ENCODE data around the gene FKBP15. TPM values are rescaled to one million over a fixed set of nuclear protein-coding genes. Genes with fewer than 3 reads are reported as not detected.

FKBP15 gene
- total and polyA plus RNA-seq, 2 of the 8 experiments (the other 6 are each of a cell fraction or from before 2014, with no cell fraction given), result 9.9 to 13.8 TPM

DNA sequence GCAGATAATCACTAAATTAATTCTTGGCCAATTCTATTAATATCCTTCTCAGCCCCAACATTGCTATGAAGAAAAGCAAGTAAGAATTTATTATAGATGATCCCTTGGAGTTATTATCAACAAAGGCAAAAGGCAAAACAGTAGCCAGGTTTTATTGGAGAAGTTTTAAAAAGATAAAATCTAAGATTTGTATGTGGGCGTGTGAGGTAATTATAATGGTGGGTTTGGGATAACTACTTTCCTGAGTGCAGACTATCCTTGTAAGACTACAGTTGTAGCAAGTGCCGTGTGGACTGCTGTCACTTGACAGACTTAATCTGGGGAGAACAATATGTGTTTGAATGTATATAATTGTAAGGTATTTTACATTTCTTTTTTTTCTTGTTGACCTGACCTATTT, 23.5 kb upstream of the FKBP15 start:
- no peak overlapping the region for H2BK20ac ChIP-seq (ENCODE audit: low read length)
- H3K4me3 ChIP-seq (ENCODE audit: extremely low read depth in 1 of 4, insufficient read depth in 2 of 4, low read depth in 3 of 4, low read length in 4 of 4), result no peak overlapping the region
- no peak overlapping the region for H3K27ac ChIP-seq (ENCODE audit: low read depth, low read length)
- POLR2A ChIA-PET (ENCODE audit: partially characterized antibody), result no interaction called here
- H4K5ac ChIP-seq (ENCODE audit: insufficient read length, low read depth, low read length), result no peak overlapping the region
- H2BK12ac ChIP-seq (ENCODE audit: low read depth, low read length), result no peak overlapping the region
- no peaks in the 10 kb centered on the region for H3K79me2 ChIP-seq (ENCODE audit: control insufficient read depth in 1 of 2, insufficient read depth in 2 of 2, low read length in 2 of 2)
- no peaks in the 10 kb centered on the region for H3K4me1 ChIP-seq (replicated peaks in 1 of 4; ENCODE audit: control insufficient read depth in 3 of 4, insufficient read depth in 4 of 4, low read length in 3 of 4)
- no peak overlapping the region for H3K18ac ChIP-seq (ENCODE audit: extremely low read depth, low read length)
- CTCF ChIA-PET (ENCODE audit: partially characterized antibody), result interaction anchor here (0.6 kb wide), 1 partner anchor 1587 kb away, joined by 3 read pairs; no protein-coding TSS in a partner anchor
- no peak for FAIRE-seq
- H3K56ac ChIP-seq (replicated peaks; ENCODE audit: insufficient read length, low read depth, low read length), result no peak overlapping the region
- no peaks in the 10 kb centered on the region for H3K27me3 ChIP-seq (replicated peaks in 1 of 4; ENCODE audit: control insufficient read depth in 3 of 4, extremely low read depth in 1 of 4, insufficient read depth in 3 of 4, low read length in 3 of 4)
- H2BK120ac ChIP-seq (replicated peaks; ENCODE audit: low read depth, low read length), result no peak overlapping the region
- no peaks in the 10 kb centered on the region for H3K23me2 ChIP-seq (ENCODE audit: low read depth, low read length)
- H2AK5ac ChIP-seq (ENCODE audit: low read depth, low read length), result no peak overlapping the region
- no peak overlapping the region for H2BK5ac ChIP-seq (ENCODE audit: low read depth, low read length)
- no peak overlapping the region for H4K8ac ChIP-seq (ENCODE audit: extremely low read depth, insufficient read depth, low read length)
- no peak overlapping the region for H3K4ac ChIP-seq (replicated peaks; ENCODE audit: insufficient read length, low read depth, low read length)
- 88 to 100% methylated on average over 1 to 2 of the region's 2 CpGs for WGBS, 2 experiments (ENCODE audit: extremely low coverage in 1 of 2, insufficient coverage in 1 of 2, insufficient read length in 1 of 2, insufficient replicate concordance in 2 of 2, low coverage in 1 of 2, low lambda C conversion rate in 2 of 2, missing lambda C conversion rate in 1 of 2)
- H3K9me3 ChIP-seq (ENCODE audit: insufficient read depth in 2 of 2, low read depth in 1 of 2, low read length in 1 of 2), result no peaks in the 10 kb centered on the region
- H4K20me1 ChIP-seq (replicated peaks in 1 of 2; ENCODE audit: control insufficient read depth in 1 of 2, insufficient read depth in 2 of 2, low read length in 2 of 2), result peaks cover 0 to 1% of the 10 kb centered on the region in 2 experiments
- no peak overlapping the region for H3K9ac ChIP-seq (replicated peaks in 1 of 4; ENCODE audit: extremely low read depth in 1 of 4, low read depth in 3 of 4, low read length in 3 of 4)
- H3K23ac ChIP-seq (ENCODE audit: insufficient read length), result no peak overlapping the region
- H2BK15ac ChIP-seq (ENCODE audit: low read length), result no peak overlapping the region
- H4K91ac ChIP-seq (replicated peaks; ENCODE audit: insufficient read length, low read length), result no peak overlapping the region
- H3K79me1 ChIP-seq (ENCODE audit: low read depth, low read length), result no peaks in the 10 kb centered on the region; the same call in 1 of the 2 replicates
- H3K4me2 ChIP-seq (ENCODE audit: insufficient read depth in 1 of 2, low read depth in 2 of 2, low read length in 2 of 2), result no peak overlapping the region
- DNase-seq (ENCODE audit: low read depth in 1 of 2, low spot score in 2 of 2), result no peak
- H3K14ac ChIP-seq (ENCODE audit: insufficient read length), result no peak overlapping the region
- H3K36me3 ChIP-seq (ENCODE audit: control insufficient read depth in 2 of 4, insufficient read depth in 4 of 4, low read length in 3 of 4), result no peaks in the 10 kb centered on the region; a peak in 1 of 8 replicates
- H2AFZ ChIP-seq (ENCODE audit: low read length), result no peak overlapping the region
- no peak for TF ChIP-seq RNF2 (IDR thresholded peaks at IDR 0.05; ENCODE audit: borderline replicate concordance, low read depth, low read length, missing control alignments, poor library complexity, severe bottlenecking)
- TF ChIP-seq ASH2L (IDR thresholded peaks at IDR 0.05; ENCODE audit: low read length), result no peak

Data from H1 (cell line).